Adrenal gland (tissue), 5 donors: ENCODE data around the gene KIAA1755.
"Not testable (repeated sequence)": the region's sequence is repeated elsewhere in the genome, so short reads cannot be mapped to it uniquely, and the experiment has no call there.

Experiments
- CTCF ChIP-seq, 6 experiments: fragments of 450-650 bp in 4 of 6; fragments of 200-600 bp in 2 of 6; sonication (generic) in 1 of 6; IDR thresholded peaks; 1 replicate in 5 of 6; 2 replicates in 1 of 6; pipeline versions ENCODE4 v1.5.1 to v1.8.0; 2016 to 2021; ENCODE audit warnings: antibody characterized with exemption in 6 of 6, mild to moderate bottlenecking in 2 of 6, moderate library complexity in 1 of 6
- POLR2A ChIP-seq, 2 donors: fragments of 450-650 bp; IDR thresholded peaks; one replicate each; pipeline ENCODE4 v1.6.1; 2017; ENCODE audit warnings: antibody characterized with exemption in 2 of 2, mild to moderate bottlenecking in 2 of 2, moderate library complexity in 1 of 2
- donor health status: DM: no; HTN: no; CAD: no.

GRCh38 chr20:38251441-38251840 is 9.1 kb downstream of the KIAA1755 start:
- TF ChIP-seq CTCF, POLR2A (IDR thresholded peaks at IDR 0.05): not testable (repeated sequence)
